ENCODE measurements around the gene HOXC4.
"Not testable (repeated sequence)": the region's sequence is repeated elsewhere in the genome, so short reads cannot be mapped to it uniquely, and the experiment has no call there.

DNA sequence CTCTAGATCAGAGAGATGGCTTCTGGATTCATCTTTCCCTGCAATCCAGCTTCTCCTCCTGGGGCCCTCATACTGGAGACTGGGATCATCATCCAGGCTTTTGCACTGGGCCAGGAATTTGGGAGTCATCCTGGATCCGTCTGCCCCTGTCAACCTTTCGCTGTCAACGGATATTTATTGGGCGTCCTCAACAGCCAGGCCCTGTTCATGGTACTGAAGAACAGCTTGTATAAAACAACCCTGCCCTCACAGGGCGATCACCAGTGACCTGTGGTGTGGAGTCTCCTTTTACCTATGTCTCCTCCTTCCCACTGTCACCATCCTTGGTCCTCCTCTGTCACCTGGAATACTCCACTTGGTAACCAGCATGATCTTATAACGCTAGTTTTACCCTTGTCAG lies 48.6 kb downstream of the HOXC4 start:
- TF ChIP-seq, protein P1, sequence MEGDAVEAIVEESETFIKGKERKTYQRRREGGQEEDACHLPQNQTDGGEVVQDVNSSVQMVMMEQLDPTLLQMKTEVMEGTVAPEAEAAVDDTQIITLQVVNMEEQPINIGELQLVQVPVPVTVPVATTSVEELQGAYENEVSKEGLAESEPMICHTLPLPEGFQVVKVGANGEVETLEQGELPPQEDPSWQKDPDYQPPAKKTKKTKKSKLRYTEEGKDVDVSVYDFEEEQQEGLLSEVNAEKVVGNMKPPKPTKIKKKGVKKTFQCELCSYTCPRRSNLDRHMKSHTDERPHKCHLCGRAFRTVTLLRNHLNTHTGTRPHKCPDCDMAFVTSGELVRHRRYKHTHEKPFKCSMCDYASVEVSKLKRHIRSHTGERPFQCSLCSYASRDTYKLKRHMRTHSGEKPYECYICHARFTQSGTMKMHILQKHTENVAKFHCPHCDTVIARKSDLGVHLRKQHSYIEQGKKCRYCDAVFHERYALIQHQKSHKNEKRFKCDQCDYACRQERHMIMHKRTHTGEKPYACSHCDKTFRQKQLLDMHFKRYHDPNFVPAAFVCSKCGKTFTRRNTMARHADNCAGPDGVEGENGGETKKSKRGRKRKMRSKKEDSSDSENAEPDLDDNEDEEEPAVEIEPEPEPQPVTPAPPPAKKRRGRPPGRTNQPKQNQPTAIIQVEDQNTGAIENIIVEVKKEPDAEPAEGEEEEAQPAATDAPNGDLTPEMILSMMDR (IDR thresholded peaks at IDR 0.05 in 8 of 11, conservative IDR thresholded peaks at IDR 0.05 in 3 of 11) = not testable (repeated sequence)
- TF ChIP-seq POLR2A (IDR thresholded peaks at IDR 0.05) = not testable (repeated sequence)

Measured in spleen (tissue), 7 donors.